Measurements from ENCODE around the gene EPC1.
"Not testable (repeated sequence)": the region's sequence is repeated elsewhere in the genome, so short reads cannot be mapped to it uniquely, and the experiment has no call there.

The EPC1 gene

GRCh38 chr10:32229788-32230187 is 117.2 kb downstream of the EPC1 start:
- DNase-seq: not testable (repeated sequence)

GRCh38 chr10:32229170-32229569 is 117.8 kb downstream of the EPC1 start:
- DNase-seq: no peak

GRCh38 chr10:32227802-32228201 is 119.2 kb downstream of the EPC1 start:
- DNase-seq: no peak

- no peak for DNase-seq
Measured at GRCh38 chr10:32226624-32227023, 120.3 kb downstream of the EPC1 start.

- no peak for DNase-seq
Measured at GRCh38 chr10:32225976-32226375, 121.0 kb downstream of the EPC1 start.

GRCh38 chr10:32222376-32222775 is 124.6 kb downstream of the EPC1 start:
- not testable (repeated sequence) for DNase-seq

- DNase-seq: not testable (repeated sequence)
Measured at GRCh38 chr10:32219156-32219555, 127.8 kb downstream of the EPC1 start.

- not testable (repeated sequence) for DNase-seq
Measured at GRCh38 chr10:32218206-32219044, 128.5 kb downstream of the EPC1 start.

Measured in activated effector memory CD4-positive, alpha-beta T cell treated with Interleukin-2 at 50 U/mL for 16 hours (primary cell).